ENCODE results near the gene TSPAN2. TPM values are rescaled to one million over a fixed set of nuclear protein-coding genes. Genes with fewer than 3 reads are reported as not detected.

TSPAN2 gene
- total and polyA plus RNA-seq, 2 of the 4 experiments (the other 2 are of a cell fraction): 0.18 to 0.60 TPM

DNA sequence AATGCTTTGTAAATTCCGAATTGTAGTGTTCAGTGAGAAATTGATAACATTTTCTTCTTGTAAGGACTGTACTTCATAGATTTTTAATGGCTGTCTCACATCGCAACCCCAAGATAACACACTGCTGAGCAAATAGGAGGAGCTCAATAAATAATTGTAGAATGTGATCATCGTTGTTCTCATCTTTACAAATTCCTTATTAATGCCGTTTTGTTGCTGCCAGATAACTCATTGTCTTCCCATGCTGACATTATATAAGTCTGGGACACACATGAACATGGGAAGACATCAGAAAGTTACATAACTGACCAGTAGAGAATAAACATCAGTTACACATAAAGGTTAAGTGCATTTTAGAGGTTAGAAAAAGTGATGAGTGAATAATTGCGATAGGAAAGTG is 46.4 kb upstream of the TSPAN2 start:
- Histone ChIP-seq H3K23ac (ENCODE audit: low read depth, low read length) (0 out of 2 replicates have a peak overlapping the region, but pooled peaks have one; percentile 26), H3K9me3 (ENCODE audit: control insufficient read depth, insufficient read depth, low read length) (no peaks in the 10 kb centered on the region), H4K5ac (ENCODE audit: low read depth, low read length) (no peak overlapping the region; the same call in 1 of the 2 replicates), H3K9ac (ENCODE audit: low read depth, low read length) (no peak overlapping the region), H2AK9ac (replicated peaks; ENCODE audit: low read depth, low read length, poor library complexity) (no peak overlapping the region), H3K27me3 (ENCODE audit: control insufficient read depth, insufficient read depth, low read length) (no peaks in the 10 kb centered on the region), H2AK5ac (ENCODE audit: low read depth, low read length) (peak overlapping the region; percentile 72; the same call in 1 of the 2 replicates), H2AFZ (replicated peaks; ENCODE audit: low read length, poor library complexity) (no peak overlapping the region), H3K79me1 (ENCODE audit: low read depth in 1 of 2, low read length in 2 of 2) (no peaks in the 10 kb centered on the region), H4K8ac (ENCODE audit: low read depth in 2 of 2, low read length in 2 of 2) (peak overlapping the region; percentile 18 to 75; a peak in 3 of 4 replicates), H2BK120ac (ENCODE audit: low read depth, low read length) (peak overlapping the region; percentile 90), H2BK15ac (ENCODE audit: low read depth, low read length) (peak overlapping the region; percentile 49; the same call in 1 of the 3 replicates), H2BK20ac (ENCODE audit: low read depth, low read length) (peak overlapping the region; percentile 84), H3K4ac (ENCODE audit: low read depth, low read length) (peak overlapping the region; percentile 83; the same call in 1 of the 2 replicates), H4K91ac (ENCODE audit: insufficient read depth, low read depth, low read length) (peak overlapping the region; percentile 86), H3K9me1 (ENCODE audit: insufficient read depth, low read length) (peaks cover 22% of the 10 kb centered on the region), H3K14ac (replicated peaks; ENCODE audit: low read depth, low read length) (peak overlapping the region; percentile 69; the same call in 1 of the 2 replicates), H3K36me3 (ENCODE audit: control insufficient read depth, insufficient read depth, low read length) (no peaks in the 10 kb centered on the region), H3K18ac (ENCODE audit: low read depth, low read length) (peak overlapping the region; percentile 47; the same call in 1 of the 2 replicates), H3K4me3 (ENCODE audit: insufficient read depth, low read depth, low read length) (no peak overlapping the region), H3K27ac (ENCODE audit: insufficient read depth, low read length) (no peak overlapping the region), H3K56ac (ENCODE audit: extremely low read depth, insufficient read depth, low read length) (peak overlapping the region; percentile 56), H3K4me1 (ENCODE audit: control insufficient read depth, insufficient read depth, low read length) (peaks cover 9% of the 10 kb centered on the region), H2BK5ac (ENCODE audit: low read depth, low read length, poor library complexity, severe bottlenecking) (peak overlapping the region; percentile 88), H4K20me1 (ENCODE audit: insufficient read depth, low read length) (no peaks in the 10 kb centered on the region), H3K4me2 (ENCODE audit: low read depth, low read length) (peak overlapping the region; percentile 21; the same call in 1 of the 2 replicates)
- intact Hi-C loops (cut with micrococcal nuclease): loop anchor here (5.0 kb wide), 1 partner anchor 637 kb away; no protein-coding TSS in a partner anchor
- BruUV-seq (replicated peaks): no TSS peak
- WGBS, 2 experiments (ENCODE audit: extremely low coverage in 2 of 2, insufficient read length in 1 of 2): 100% methylated on average over 1 of the region's 5 CpGs; no CpG with 5 or more reads in 1 of the 2 experiments
- TF ChIP-seq NFE2L2 (IDR thresholded peaks at IDR 0.05; ENCODE audit: low read depth, low read length) (no peak), BHLHE40 (IDR thresholded peaks at IDR 0.05; ENCODE audit: low read depth, low read length) (no peak; the same call in 1 of the 2 replicates)
- DNase-seq: peak; percentile 60
- in situ Hi-C loops (cut with MboI; ENCODE audit: low sequenced_read_pairs): loop anchor here (5.0 kb wide), 2 partner anchors 332 to 462 kb away; no protein-coding TSS in a partner anchor
- CTCF ChIA-PET: interaction anchor here (1.0 to 1.9 kb wide), 3 partner anchors 44 to 328 kb away, joined by 4 to 5 read pairs (median 4); no protein-coding TSS in a partner anchor
- POLR2A ChIA-PET (ENCODE audit: unreplicated experiment): no interaction called here
- dilution Hi-C loops (cut with HindIII; ENCODE audit: low sequenced_read_pairs, unreplicated experiment): loop anchor here (25.0 kb wide), 1 partner anchor 452 kb away; no protein-coding TSS in a partner anchor
- no peak for ATAC-seq (ENCODE audit: low read depth)

All from IMR-90 (cell line).